Esophagus muscularis mucosa (tissue), 4 donors: ENCODE data around the gene DNAH7.

Experiments used
- CTCF ChIP-seq, 3 experiments: fragments of 200-600 bp in 2 of 3; fragments of 450-650 bp in 1 of 3; sonication (generic) in 2 of 3; IDR thresholded peaks; one replicate each; pipeline ENCODE4 v1.5.1; 2017 to 2019; ENCODE audit warnings: antibody characterized with exemption in 3 of 3, mild to moderate bottlenecking in 2 of 3, moderate library complexity in 1 of 3
- EP300 ChIP-seq: sonication (generic); formaldehyde crosslinking; IDR thresholded peaks from one replicate; pipeline ENCODE4 v1.6.1; 2017; ENCODE audit warnings: antibody characterized with exemption
- POLR2A ChIP-seq: fragments of 450-650 bp; IDR thresholded peaks from one replicate; pipeline ENCODE4 v1.6.1; 2017; ENCODE audit warnings: antibody characterized with exemption, moderate library complexity, mild to moderate bottlenecking, low read depth
- POLR2AphosphoS5 ChIP-seq, 2 donors: sonication (generic); formaldehyde crosslinking; IDR thresholded peaks; one replicate each; pipeline ENCODE4 v1.6.1; 2017; ENCODE audit warnings: antibody characterized with exemption in 2 of 2

- TF ChIP-seq POLR2A (no peak), POLR2AphosphoS5 (IDR thresholded peaks at IDR 0.05) (no peak), CTCF (IDR thresholded peaks at IDR 0.05) (no peak), EP300 (no peak)
Measured at GRCh38 chr2:196086517-196087368, 18.1 kb upstream of the DNAH7 start.
